Measurements from ENCODE around the gene PXDN.

DNA sequence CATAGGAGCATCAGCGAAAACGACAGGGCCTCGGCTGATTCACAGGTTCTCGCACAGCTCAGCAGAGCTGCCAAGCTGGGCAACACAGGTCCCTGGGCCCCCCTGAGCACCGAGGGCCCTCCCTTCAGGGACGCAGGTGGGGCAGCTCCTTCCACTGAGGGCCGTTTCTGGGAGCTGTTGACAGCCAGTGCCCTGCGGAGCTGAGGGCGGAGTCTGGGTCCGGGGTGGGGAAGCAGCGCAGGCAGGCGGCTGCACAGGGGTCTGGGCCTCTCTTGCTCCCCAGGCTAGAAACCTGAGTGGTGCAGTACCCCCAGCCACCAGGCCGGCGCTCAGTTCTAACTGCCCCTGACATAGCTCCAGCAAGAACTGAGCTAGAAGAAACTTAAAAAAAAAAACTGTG is 65.7 kb downstream of the PXDN start:
- TF ChIP-seq POLR2A (IDR thresholded peaks at IDR 0.05; ENCODE audit: low read length): no peak
- no peak for TF ChIP-seq GATA1 (IDR thresholded peaks at IDR 0.05; ENCODE audit: low read depth, low read length)
